Activated naive CD8-positive, alpha-beta T cell (primary cell): ENCODE data around the gene PRR7.

Experiments
- H3K27ac Mint-ChIP-seq: one replicate; pipeline ENCODE4 v1.8.0; 2021; ENCODE audit warnings: mixed read lengths
- H3K27me3 Mint-ChIP-seq: one replicate; pipeline ENCODE4 v1.8.0; 2021; ENCODE audit warnings: mixed read lengths
- H3K36me3 Mint-ChIP-seq: one replicate; pipeline ENCODE4 v1.8.0; 2021; ENCODE audit warnings: mixed read lengths
- H3K4me1 Mint-ChIP-seq: one replicate; pipeline ENCODE4 v1.8.0; 2021; ENCODE audit warnings: low read depth, mixed read lengths
- H3K4me3 Mint-ChIP-seq: one replicate; pipeline ENCODE4 v1.8.0; 2021; ENCODE audit warnings: mild to moderate bottlenecking, mixed read lengths
- H3K9me3 Mint-ChIP-seq: one replicate; pipeline ENCODE4 v1.8.0; 2021; ENCODE audit warnings: low read depth, mixed read lengths

PRR7 gene

DNA sequence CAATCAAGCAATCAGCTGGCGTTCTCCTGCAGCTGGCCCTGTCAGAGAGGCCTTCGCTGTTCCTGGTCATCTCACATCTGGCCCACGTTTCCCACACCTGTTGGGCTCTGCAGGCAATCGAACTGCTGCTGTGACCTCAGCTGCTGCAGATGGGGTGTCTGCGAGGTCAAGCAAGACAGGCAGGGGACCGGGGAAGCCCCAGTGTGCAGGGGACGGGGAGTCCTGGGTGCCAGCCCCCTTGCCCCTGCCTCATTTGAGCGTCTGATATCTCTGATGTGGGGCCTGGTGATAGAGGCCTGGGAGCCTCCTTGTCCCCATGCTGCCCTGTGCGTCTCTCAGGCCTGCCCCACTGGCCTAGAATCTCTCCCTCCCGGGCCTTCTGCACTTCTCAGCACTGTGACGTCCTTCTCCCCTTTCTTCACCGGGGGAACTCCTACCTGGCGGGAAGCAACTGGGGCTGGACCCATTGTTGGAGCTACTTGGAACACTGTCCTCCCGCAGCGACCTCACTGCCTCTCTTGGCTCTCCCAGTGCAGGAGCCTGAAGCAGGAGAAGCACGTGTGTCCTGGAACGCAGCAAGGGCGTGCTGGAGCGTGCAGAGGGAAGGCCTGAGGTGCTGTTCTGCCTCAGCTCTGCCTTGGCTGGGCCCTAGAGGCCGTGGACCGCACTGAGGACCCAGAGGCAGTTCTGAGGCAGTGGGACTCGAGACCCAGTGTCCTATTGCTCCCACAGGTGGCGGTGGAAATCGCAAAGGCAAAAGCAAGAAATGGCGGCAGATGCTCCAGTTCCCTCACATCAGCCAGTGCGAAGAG lies 16.3 kb upstream of the PRR7 start:
- peak overlapping the region; percentile 93 for H3K4me3 Mint-ChIP-seq
- H3K9me3 Mint-ChIP-seq = no peaks in the 10 kb centered on the region
- peaks cover 5% of the 10 kb centered on the region for H3K36me3 Mint-ChIP-seq
- peaks cover 68% of the 10 kb centered on the region for H3K4me1 Mint-ChIP-seq
- H3K27ac Mint-ChIP-seq = peak overlapping the region; percentile 93
- H3K27me3 Mint-ChIP-seq = no peaks in the 10 kb centered on the region

DNA sequence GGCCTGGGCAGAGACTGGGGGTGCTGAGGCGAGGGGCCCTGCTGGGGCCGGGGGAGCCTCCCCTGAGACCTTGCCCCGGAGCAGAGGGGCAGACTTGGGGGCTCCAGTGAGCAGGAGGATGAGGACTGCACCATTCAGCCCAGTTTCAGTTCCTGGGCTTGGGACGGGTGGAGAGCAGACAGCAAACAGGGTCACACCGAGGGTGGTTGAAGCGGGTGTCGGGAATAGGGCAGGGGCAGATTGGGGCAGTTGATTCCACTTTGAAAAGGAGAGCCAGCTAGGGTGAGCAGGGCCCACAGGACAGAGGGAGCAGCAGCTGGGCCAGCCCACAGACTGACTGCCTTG lies 15.7 kb upstream of the PRR7 start:
- Mint-ChIP-seq H3K9me3 (no peaks in the 10 kb centered on the region), H3K27ac (peak overlapping the region; percentile 93), H3K36me3 (peaks cover 5% of the 10 kb centered on the region), H3K27me3 (no peaks in the 10 kb centered on the region), H3K4me3 (peak overlapping the region; percentile 93), H3K4me1 (peaks cover 66% of the 10 kb centered on the region)

- H3K4me1 Mint-ChIP-seq = peaks cover 66% of the 10 kb centered on the region
- peak overlapping the region; percentile 93 for H3K27ac Mint-ChIP-seq
- H3K4me3 Mint-ChIP-seq = peak overlapping the region; percentile 93
- no peaks in the 10 kb centered on the region for H3K27me3 Mint-ChIP-seq
- no peaks in the 10 kb centered on the region for H3K9me3 Mint-ChIP-seq
- H3K36me3 Mint-ChIP-seq = peaks cover 5% of the 10 kb centered on the region
Observed at GRCh38 chr5:177431317-177432142, 15.1 kb upstream of the PRR7 start.

DNA sequence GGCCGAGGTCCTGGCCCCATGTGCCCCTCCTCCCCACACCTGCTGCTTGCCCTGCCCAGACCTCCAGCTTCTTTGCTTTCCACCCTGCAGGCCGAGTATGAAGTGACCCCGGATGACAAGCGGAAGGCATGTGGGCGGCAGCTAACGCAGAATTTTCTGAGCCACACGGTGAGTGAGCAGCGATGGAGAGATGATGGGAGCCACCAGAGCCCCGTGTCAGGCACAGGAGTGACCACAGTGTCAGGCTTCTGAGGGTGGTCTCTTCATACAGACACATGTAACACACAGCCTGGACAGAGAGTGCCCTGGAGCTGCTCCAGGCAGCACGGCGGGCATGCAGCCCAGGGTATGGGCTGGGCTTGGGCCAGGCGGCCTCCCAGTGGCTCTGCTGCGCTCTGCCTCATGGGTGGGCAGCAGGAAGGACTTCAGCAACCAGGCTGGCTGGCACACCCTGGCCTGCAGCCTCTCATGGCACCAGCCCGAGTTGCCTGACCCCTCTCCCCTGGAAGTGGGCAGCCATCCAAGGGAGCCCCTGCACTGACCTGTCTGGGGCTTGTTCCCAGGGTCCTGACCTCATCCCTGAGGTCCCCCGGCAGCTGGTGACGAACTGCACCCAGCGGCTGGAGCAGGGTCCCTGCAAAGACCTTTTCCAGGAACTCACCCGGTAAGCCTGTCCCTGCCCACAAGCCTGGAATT lies 14.3 kb upstream of the PRR7 start:
- peaks cover 7% of the 10 kb centered on the region for H3K36me3 Mint-ChIP-seq
- H3K27me3 Mint-ChIP-seq = no peaks in the 10 kb centered on the region
- no peaks in the 10 kb centered on the region for H3K9me3 Mint-ChIP-seq
- peak overlapping the region; percentile 93 for H3K27ac Mint-ChIP-seq
- peak overlapping the region; percentile 93 for H3K4me3 Mint-ChIP-seq
- peaks cover 71% of the 10 kb centered on the region for H3K4me1 Mint-ChIP-seq

GRCh38 chr5:177432839-177433657 lies 13.6 kb upstream of the PRR7 start:
- Mint-ChIP-seq H3K4me3 (peak overlapping the region; percentile 32), H3K9me3 (no peaks in the 10 kb centered on the region), H3K36me3 (peaks cover 10% of the 10 kb centered on the region), H3K27me3 (no peaks in the 10 kb centered on the region), H3K4me1 (peaks cover 72% of the 10 kb centered on the region), H3K27ac (peak overlapping the region; percentile 86)

- H3K36me3 Mint-ChIP-seq = peaks cover 13% of the 10 kb centered on the region
- no peaks in the 10 kb centered on the region for H3K9me3 Mint-ChIP-seq
- H3K4me3 Mint-ChIP-seq = peak overlapping the region; percentile 35
- peaks cover 72% of the 10 kb centered on the region for H3K4me1 Mint-ChIP-seq
- peak overlapping the region; percentile 93 for H3K27ac Mint-ChIP-seq
- H3K27me3 Mint-ChIP-seq = no peaks in the 10 kb centered on the region
Observed at GRCh38 chr5:177433658-177434217, 12.9 kb upstream of the PRR7 start.

- Mint-ChIP-seq H3K9me3 (no peaks in the 10 kb centered on the region), H3K4me1 (peaks cover 70% of the 10 kb centered on the region), H3K36me3 (peaks cover 13% of the 10 kb centered on the region), H3K4me3 (peak overlapping the region; percentile 82), H3K27ac (peak overlapping the region; percentile 93), H3K27me3 (no peaks in the 10 kb centered on the region)
Observed at GRCh38 chr5:177434437-177434836, 12.2 kb upstream of the PRR7 start.

DNA sequence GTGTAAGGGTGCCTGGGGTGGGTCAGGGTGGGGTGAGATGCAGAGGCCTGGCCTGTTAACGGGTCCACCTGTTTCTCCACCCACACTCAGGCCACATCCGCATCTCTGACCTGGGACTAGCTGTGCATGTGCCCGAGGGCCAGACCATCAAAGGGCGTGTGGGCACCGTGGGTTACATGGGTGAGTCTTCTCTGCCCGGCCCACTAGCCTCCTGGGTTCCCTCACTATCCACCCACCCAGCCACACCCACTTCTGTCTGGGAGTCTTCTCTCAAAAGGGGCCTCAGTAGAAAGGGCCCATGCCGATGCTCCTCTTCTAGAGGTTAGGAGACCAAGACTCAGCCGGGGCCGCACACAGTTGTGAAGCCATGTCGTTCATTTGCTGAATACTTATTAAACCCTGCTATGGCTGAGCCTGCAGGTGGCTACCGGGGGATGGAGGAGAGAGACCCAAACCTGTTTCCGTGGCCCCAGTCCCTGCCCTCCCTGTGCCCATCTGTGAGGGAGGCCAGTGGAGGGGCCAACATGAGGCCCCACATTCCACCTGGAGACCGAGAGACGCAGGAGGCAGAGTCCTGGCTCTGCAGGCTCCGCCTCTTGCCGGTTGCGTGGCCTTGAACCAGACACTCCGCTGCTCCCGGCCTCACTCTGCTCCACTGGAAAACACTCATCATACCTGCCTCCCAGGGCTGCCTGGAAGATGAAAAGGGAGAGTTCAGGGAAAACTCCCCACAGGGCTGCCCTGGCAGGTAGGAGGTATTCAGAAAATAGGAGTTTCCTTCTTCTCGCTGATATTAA lies 11.5 kb upstream of the PRR7 start:
- H3K27ac Mint-ChIP-seq = peak overlapping the region; percentile 34
- H3K4me1 Mint-ChIP-seq = peaks cover 70% of the 10 kb centered on the region

GRCh38 chr5:177435847-177436536 lies 10.6 kb upstream of the PRR7 start:
- Mint-ChIP-seq H3K4me1 (peaks cover 66% of the 10 kb centered on the region), H3K9me3 (no peaks in the 10 kb centered on the region), H3K27ac (no peak overlapping the region), H3K36me3 (peaks cover 17% of the 10 kb centered on the region), H3K27me3 (no peaks in the 10 kb centered on the region), H3K4me3 (no peak overlapping the region)

More for the DNA sequence above, 11.5 kb upstream of the PRR7 start:
- Mint-ChIP-seq H3K27me3 (no peaks in the 10 kb centered on the region), H3K4me3 (no peak overlapping the region), H3K36me3 (peaks cover 17% of the 10 kb centered on the region), H3K9me3 (no peaks in the 10 kb centered on the region)

- no peaks in the 10 kb centered on the region for H3K9me3 Mint-ChIP-seq
- H3K27ac Mint-ChIP-seq = peak overlapping the region; percentile 58
- H3K36me3 Mint-ChIP-seq = peaks cover 17% of the 10 kb centered on the region
- peaks cover 60% of the 10 kb centered on the region for H3K4me1 Mint-ChIP-seq
- H3K27me3 Mint-ChIP-seq = no peaks in the 10 kb centered on the region
- no peak overlapping the region for H3K4me3 Mint-ChIP-seq
Observed at GRCh38 chr5:177437623-177438022, 9.0 kb upstream of the PRR7 start.

DNA sequence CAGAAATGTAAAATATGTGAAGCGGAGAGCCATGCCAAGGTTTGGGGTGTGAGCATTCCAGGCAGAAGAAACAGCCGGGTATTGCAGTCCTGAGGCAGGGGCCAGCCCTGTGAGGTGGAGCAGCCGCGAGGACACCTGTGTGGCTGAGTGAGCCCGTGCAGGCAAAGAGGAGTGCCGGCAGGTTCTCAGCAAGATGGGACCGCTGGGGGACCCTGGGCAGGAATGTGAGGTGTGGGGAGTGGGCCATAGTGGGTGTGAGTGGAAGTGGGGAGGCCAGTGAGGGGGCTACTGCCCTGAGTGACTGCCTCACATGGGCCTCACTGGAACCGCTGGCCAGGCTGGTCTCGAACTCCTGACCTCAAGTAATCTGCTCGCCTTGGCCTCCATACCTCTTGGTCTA lies 8.1 kb upstream of the PRR7 start:
- Mint-ChIP-seq H3K9me3 (no peaks in the 10 kb centered on the region), H3K36me3 (peaks cover 17% of the 10 kb centered on the region), H3K4me1 (peaks cover 54% of the 10 kb centered on the region), H3K27ac (peak overlapping the region; percentile 68), H3K27me3 (no peaks in the 10 kb centered on the region), H3K4me3 (no peak overlapping the region)

- peaks cover 14% of the 10 kb centered on the region for H3K36me3 Mint-ChIP-seq
- H3K4me1 Mint-ChIP-seq = peaks cover 52% of the 10 kb centered on the region
- H3K27ac Mint-ChIP-seq = peak overlapping the region; percentile 83
- H3K9me3 Mint-ChIP-seq = no peaks in the 10 kb centered on the region
- no peaks in the 10 kb centered on the region for H3K27me3 Mint-ChIP-seq
- peak overlapping the region; percentile 22 for H3K4me3 Mint-ChIP-seq
Observed at GRCh38 chr5:177439518-177440053, 7.0 kb upstream of the PRR7 start.
